ENCODE results near the gene PLXNA2. TPM values are rescaled to one million over a fixed set of nuclear protein-coding genes. Genes with fewer than 3 reads are reported as not detected.

Gene PLXNA2
- total and polyA plus RNA-seq, 2 of the 8 experiments (the other 6 are each of a cell fraction or from before 2014, with no cell fraction given) = 0.33 to 1.5 TPM

GRCh38 chr1:208093046-208093445 lies 151.1 kb downstream of the PLXNA2 start:
- no peak overlapping the region for H2BK20ac ChIP-seq (ENCODE audit: low read length)
- DNase-seq (ENCODE audit: low read depth in 1 of 2, low spot score in 2 of 2) (no peak), FAIRE-seq (no peak)
- WGBS, 2 experiments (ENCODE audit: extremely low coverage in 1 of 2, insufficient coverage in 1 of 2, insufficient read length in 1 of 2, insufficient replicate concordance in 2 of 2, low coverage in 1 of 2, low lambda C conversion rate in 2 of 2, missing lambda C conversion rate in 1 of 2) = 94% methylated on average over 3 of the region's 3 CpGs; no CpG with 5 or more reads in 1 of the 2 experiments
- no peak overlapping the region for H2BK5ac ChIP-seq (ENCODE audit: low read depth, low read length)
- no peak overlapping the region for H4K5ac ChIP-seq (ENCODE audit: insufficient read length, low read depth, low read length)
- TF ChIP-seq CHD1 (IDR thresholded peaks at IDR 0.05; ENCODE audit: low read depth, low read length) = no peak
- TF ChIP-seq RAD21 (IDR thresholded peaks at IDR 0.05 in 1 of 2, conservative IDR thresholded peaks at IDR 0.05 in 1 of 2; ENCODE audit: low read depth in 2 of 2, low read length in 2 of 2) = no peak
- TF ChIP-seq SRF (IDR thresholded peaks at IDR 0.05; ENCODE audit: low read depth, low read length) = no peak
- TF ChIP-seq RXRA (IDR thresholded peaks at IDR 0.05; ENCODE audit: insufficient read depth, low read depth, low read length) = no peak
- no peak for TF ChIP-seq RBBP5 (IDR thresholded peaks at IDR 0.05; ENCODE audit: borderline replicate concordance, low read depth, low read length)
- no peak for TF ChIP-seq KDM5A (IDR thresholded peaks at IDR 0.05; ENCODE audit: low read length)
- TF ChIP-seq TAF7 (optimal IDR thresholded peaks at IDR 0.05; ENCODE audit: borderline replicate concordance, low read depth, low read length) = no peak
- TF ChIP-seq TBP (IDR thresholded peaks at IDR 0.05; ENCODE audit: low read depth, low read length) = no peak
- TF ChIP-seq HDAC6 (IDR thresholded peaks at IDR 0.05; ENCODE audit: low read depth, low read length) = no peak
- no peak overlapping the region for H3K4ac ChIP-seq (replicated peaks; ENCODE audit: insufficient read length, low read depth, low read length)
- H3K79me2 ChIP-seq (ENCODE audit: control insufficient read depth in 1 of 2, insufficient read depth in 2 of 2, low read length in 2 of 2) = no peaks in the 10 kb centered on the region
- H4K8ac ChIP-seq (ENCODE audit: extremely low read depth, insufficient read depth, low read length) = no peak overlapping the region
- no peaks in the 10 kb centered on the region for H3K23me2 ChIP-seq (ENCODE audit: low read depth, low read length)
- H3K56ac ChIP-seq (replicated peaks; ENCODE audit: insufficient read length, low read depth, low read length) = no peak overlapping the region
- H2BK15ac ChIP-seq (ENCODE audit: low read length) = no peak overlapping the region
- POLR2A ChIA-PET (ENCODE audit: partially characterized antibody) = no interaction called here
- peaks cover 0 to 2% (median under 1%) of the 10 kb centered on the region in 4 experiments; a peak in 2 of 7 replicates for H3K4me1 ChIP-seq (replicated peaks in 1 of 4; ENCODE audit: control insufficient read depth in 3 of 4, insufficient read depth in 4 of 4, low read length in 3 of 4)
- no peaks in the 10 kb centered on the region for H3K9me3 ChIP-seq (ENCODE audit: insufficient read depth in 2 of 2, low read depth in 1 of 2, low read length in 1 of 2)
- no peak overlapping the region for H3K23ac ChIP-seq (ENCODE audit: insufficient read length)
- H3K4me3 ChIP-seq (ENCODE audit: extremely low read depth in 1 of 4, insufficient read depth in 2 of 4, low read depth in 3 of 4, low read length in 4 of 4) = no peak overlapping the region
- no peaks in the 10 kb centered on the region for H4K20me1 ChIP-seq (replicated peaks in 1 of 2; ENCODE audit: control insufficient read depth in 1 of 2, insufficient read depth in 2 of 2, low read length in 2 of 2)
- no peak overlapping the region for H2AFZ ChIP-seq (ENCODE audit: low read length)
- no peak overlapping the region for H4K91ac ChIP-seq (replicated peaks; ENCODE audit: insufficient read length, low read length)
- H3K27ac ChIP-seq (ENCODE audit: low read depth, low read length) = no peak overlapping the region
- CTCF ChIA-PET (ENCODE audit: partially characterized antibody) = interaction anchor here (0.8 to 11.0 kb wide), 31 partner anchors 10 to 160 kb away, joined by 3 to 257 read pairs (median 7); no protein-coding TSS in a partner anchor
- no peak overlapping the region for H3K9ac ChIP-seq (replicated peaks in 1 of 4; ENCODE audit: extremely low read depth in 1 of 4, low read depth in 3 of 4, low read length in 3 of 4)
- no peak overlapping the region for H3K18ac ChIP-seq (ENCODE audit: extremely low read depth, low read length)
- H3K14ac ChIP-seq (ENCODE audit: insufficient read length) = no peak overlapping the region
- H3K4me2 ChIP-seq (ENCODE audit: insufficient read depth in 1 of 2, low read depth in 2 of 2, low read length in 2 of 2) = no peak overlapping the region
- H3K79me1 ChIP-seq (ENCODE audit: low read depth, low read length) = no peaks in the 10 kb centered on the region
- H2BK12ac ChIP-seq (ENCODE audit: low read depth, low read length) = no peak overlapping the region
- H2AK5ac ChIP-seq (ENCODE audit: low read depth, low read length) = no peak overlapping the region
- H3K36me3 ChIP-seq (ENCODE audit: control insufficient read depth in 2 of 4, insufficient read depth in 4 of 4, low read length in 3 of 4) = no peaks in the 10 kb centered on the region
- no peak overlapping the region for H2BK120ac ChIP-seq (replicated peaks; ENCODE audit: low read depth, low read length)
- no peaks in the 10 kb centered on the region for H3K27me3 ChIP-seq (replicated peaks in 1 of 4; ENCODE audit: control insufficient read depth in 3 of 4, extremely low read depth in 1 of 4, insufficient read depth in 3 of 4, low read length in 3 of 4)
